Lung microvascular endothelial cell (primary cell): ENCODE results near the gene SLC25A51. TPM values are rescaled to one million over a fixed set of nuclear protein-coding genes. Genes with fewer than 3 reads are reported as not detected.
A peak's percentile ranks its signal among the peaks of the same experiment; 100 is the strongest.

Experiments
- DNase-seq, 2 donors: peaks; one replicate each; pipeline versions ENCODE4 v3.0.0 to v3.0.0-alpha.2; 2010; ENCODE audit warnings: low read depth in 2 of 2
- total RNA-seq: library from RNA; depleted of rRNA; stranded (reverse); fragments of >200 nt; gene quantifications from 2 replicates; pipeline ENCODE4 v1.2.1, GENCODE V29; 2014

SLC25A51 gene
- total RNA-seq, 1 donor from 2014 or later = 63.9 TPM

- no peak for DNase-seq
These were observed 33.4 kb upstream of the SLC25A51 start for GRCh38 chr9:37937366-37937765.

GRCh38 chr9:37936965-37937364 lies 33.0 kb upstream of the SLC25A51 start:
- peak in 1 of 2 donors; percentile 49 for DNase-seq

GRCh38 chr9:37936376-37936775 lies 32.4 kb upstream of the SLC25A51 start:
- no peak for DNase-seq

GRCh38 chr9:37935096-37935495 lies 31.2 kb upstream of the SLC25A51 start:
- DNase-seq = no peak

- DNase-seq = peak in 1 of 2 donors; percentile 62
These were observed 27.7 kb upstream of the SLC25A51 start for GRCh38 chr9:37931592-37931991.

- DNase-seq = peak in 1 of 2 donors; percentile 85
These were observed 25.5 kb upstream of the SLC25A51 start for GRCh38 chr9:37929441-37929895.

GRCh38 chr9:37928552-37929430 lies 24.9 kb upstream of the SLC25A51 start:
- DNase-seq = no peak

DNA sequence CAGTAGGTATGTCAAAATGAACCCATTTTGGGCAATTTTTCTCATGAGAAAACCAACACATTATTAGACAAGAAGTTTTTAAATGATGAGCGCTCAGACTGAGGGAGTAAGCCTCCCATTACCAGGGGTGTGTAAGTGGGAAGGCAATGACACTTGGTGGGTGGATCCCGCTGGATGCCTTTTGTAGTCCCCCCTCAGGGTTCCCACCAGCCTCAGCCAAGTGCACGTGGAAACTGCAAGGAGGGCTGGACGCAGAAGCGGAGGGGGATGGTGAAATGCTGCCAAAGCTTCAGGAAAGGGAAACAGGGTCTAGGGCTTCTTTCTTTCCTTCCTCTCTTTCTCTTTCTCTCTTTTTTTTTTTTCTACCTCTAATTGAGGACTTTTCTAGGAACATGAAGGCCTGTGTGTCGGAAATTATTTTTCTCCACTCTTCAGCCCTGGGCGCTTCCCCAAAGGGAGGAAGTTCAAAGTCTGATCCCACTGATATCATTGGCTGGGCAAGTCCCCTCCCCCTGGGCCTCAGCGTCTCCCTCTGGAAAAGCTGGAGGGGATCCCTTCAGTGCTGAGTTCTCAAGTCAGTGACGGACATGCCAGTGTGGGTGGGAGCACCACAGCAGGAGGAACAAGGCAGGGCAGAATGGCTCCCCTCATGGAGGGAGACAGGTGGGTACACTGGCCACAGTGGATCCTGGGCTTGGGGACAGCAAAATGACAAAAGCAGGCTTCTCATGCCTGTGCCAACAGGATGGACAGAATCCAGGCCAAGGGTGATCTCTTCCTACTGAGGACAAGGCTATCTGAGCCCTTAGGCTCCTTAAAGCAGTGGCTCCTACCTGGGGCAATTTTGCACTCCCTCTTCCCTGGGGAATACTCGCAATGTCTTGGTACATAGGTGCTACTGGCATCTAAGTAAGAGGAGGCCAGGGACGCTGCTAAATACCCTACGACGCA lies 23.9 kb upstream of the SLC25A51 start:
- no peak for DNase-seq

GRCh38 chr9:37927132-37927531 lies 23.2 kb upstream of the SLC25A51 start:
- DNase-seq = peak in 1 of 2 donors; percentile 29

DNA sequence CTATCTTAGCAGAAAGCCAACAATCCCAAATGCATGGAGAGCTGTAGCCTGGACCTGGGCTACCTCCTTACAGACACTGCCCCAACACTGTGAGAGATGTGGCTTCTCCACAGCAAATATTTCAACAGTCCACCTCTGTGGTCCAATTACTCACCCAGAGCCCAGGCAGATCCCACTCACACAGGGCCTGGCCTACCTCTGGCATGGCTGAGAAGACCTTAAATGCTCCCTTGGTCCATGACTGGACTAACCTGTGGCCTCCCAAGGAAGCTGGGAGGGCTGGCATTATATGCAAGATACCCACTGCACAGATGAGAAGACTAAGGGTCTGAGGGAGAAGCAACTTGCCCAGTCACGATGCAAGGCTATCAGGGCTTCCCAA lies 22.8 kb upstream of the SLC25A51 start:
- no peak for DNase-seq

DNA sequence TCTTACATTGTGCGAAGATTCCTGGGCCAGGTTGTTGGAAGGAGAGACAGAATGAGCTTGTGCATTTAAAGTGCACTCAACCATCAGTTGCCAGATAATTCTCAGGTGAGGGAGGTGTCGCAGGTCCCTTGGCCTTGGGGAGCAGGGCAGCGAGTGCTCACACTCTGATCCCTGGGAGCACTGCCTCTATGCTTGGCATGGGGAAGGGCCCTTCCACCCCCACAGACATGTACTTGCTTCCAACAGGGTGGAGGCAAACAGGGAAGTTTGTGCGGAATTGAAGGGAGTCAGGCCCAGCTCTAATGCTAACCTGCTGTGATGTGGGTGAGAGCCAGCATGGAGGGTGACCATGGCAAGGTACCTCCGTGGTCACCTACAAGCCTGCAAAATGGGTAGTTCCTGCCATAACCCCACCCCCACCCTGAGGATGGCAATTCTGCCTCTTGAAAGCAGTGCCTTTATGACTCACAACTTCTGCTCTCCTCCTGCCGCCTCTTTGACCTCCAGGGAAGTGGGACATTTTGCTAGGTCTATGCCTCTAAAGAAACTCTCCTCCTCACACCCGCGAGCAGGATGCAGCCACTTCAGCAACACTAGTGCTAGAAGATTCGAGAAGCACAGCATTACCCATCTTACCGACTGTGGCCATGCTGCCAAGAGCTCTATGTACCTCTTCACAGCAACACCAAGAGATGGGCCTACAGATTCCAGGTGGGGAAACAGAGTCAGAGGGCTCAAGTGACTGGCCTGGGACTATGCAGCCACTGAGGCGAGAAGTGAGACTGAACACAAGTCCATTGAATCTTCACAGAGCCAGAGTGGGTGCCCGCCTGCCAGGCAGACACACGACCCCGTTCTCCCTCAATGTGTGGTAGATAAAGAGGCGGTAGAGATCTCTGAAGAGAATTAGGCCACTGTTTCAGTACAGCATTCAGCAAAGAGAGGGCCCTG lies 22.1 kb upstream of the SLC25A51 start:
- peak in 1 of 2 donors; percentile 45 for DNase-seq

DNA sequence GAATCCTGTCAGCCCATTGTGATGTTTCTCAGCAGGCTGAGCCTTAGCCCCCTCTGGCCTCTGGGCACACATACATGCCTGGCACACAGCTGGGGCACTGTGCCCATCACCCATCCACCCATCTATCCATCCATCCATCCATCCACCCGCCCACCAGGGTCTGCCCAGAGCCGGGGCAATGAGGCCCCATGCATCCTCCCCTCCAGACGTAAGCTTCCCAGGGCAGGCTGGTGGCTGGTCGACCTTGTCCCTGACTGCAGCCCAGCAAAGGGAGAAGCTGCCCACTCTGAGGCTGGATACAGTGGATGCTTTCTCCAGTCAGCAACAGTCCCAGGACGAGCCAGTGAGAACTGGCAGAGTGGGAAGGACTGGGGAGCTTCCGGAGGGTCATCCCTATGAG lies 21.1 kb upstream of the SLC25A51 start:
- no peak for DNase-seq

DNA sequence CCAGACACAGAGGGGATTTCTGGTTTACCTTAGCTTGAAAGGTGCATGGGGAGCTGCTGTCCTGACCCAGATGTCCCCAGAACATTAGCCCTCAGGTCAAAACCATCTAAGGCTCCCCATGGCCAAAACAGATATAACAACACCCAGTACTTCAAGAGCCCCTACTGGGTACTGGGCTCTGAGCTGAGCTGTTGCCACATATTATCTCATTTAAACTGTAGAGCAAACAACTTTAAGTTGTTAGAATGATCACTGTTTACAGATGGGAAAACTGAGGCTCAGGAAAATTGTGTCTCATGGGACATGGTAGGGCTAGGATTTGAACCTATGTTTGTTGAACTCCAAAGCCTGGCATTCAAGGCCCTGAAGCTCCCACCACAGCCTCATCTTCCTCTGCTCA lies 20.6 kb upstream of the SLC25A51 start:
- no peak for DNase-seq

DNA sequence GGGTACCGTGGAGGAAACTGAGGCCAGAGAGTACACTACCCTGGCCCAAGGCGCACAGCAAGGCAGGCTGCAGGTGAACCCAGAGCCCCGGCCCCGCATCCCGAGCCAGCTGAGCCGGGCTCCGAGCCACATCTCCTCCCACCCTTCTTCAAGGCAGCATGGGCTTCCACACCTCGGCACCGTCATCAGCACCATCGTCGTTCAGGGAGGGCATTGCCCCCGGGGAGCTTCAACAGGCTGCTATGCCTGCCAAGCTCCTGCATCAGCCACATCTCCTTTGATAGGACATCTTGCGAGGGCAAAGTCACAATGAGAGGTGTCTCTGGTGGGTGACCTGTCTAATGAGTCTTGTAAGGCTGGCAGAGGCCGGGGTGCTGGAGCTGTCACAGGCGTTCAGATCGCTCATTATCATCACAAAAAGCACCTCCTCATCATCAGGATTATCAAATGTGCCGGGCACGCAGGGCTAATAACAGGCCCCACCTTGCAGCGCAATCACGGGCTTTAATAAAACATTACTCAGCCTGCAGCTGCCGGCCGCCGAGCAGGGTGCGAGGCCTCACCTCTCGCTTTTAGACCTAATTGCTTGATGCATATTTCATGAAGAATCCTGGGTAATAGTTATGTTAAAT lies 20.0 kb upstream of the SLC25A51 start:
- no peak for DNase-seq

- DNase-seq = no peak
These were observed 19.3 kb upstream of the SLC25A51 start for GRCh38 chr9:37923118-37923795.

DNA sequence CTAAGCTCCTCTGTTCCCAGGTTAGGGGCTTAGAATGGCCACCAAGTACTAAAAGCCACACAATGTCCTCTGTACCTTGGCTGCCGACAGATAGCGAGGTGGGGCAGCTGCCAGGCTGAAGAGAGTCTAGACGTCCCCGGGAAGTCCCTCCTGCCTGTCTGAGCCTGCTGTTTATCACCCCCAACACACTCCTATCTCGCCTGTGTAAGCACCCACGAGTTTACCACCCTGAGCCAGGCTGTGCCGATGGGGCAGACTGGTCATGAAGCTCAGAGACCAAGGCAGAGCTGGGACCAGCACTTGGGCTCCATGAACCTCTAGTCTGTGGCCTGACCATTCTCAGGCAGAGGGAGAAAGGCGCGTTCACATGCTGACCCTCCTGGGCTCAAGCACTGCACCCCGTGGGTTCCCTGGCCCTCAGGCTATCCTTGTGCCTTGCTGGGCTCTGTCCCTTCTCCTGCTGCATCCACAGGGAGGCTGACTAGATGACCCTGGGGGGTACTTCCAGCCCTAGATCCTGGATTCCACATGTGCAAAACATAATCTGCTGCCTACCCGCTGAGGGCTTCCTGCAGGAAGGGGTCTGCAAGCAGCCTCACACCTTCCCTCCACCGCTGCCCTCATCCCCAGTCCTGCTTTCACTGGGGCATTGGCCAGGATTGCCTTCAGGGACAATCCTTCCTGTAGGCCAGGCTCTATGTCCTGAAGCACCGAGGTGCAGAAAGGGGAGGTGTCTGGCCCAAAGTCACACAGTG lies 18.6 kb upstream of the SLC25A51 start:
- no peak for DNase-seq

GRCh38 chr9:37921546-37922300 lies 17.8 kb upstream of the SLC25A51 start:
- no peak for DNase-seq

DNA sequence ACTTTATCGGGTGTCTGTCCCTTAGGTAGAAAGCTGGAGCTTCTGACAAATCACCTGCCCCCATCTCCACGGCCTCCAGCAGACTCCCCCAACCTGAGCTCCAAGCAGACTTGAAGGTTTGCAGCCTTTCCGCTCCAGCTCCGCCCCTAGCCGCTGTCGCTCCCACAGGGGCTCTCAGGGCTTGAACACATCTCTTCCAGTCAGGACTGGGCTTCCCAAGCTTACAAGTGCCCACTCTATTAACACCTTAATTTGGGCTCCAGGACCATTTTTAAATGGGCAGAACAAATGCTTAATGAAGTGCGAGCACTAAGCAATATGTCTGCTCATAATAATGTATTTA lies 17.2 kb upstream of the SLC25A51 start:
- no peak for DNase-seq
